ENCODE data around the gene AIG1.

AIG1 gene

DNA sequence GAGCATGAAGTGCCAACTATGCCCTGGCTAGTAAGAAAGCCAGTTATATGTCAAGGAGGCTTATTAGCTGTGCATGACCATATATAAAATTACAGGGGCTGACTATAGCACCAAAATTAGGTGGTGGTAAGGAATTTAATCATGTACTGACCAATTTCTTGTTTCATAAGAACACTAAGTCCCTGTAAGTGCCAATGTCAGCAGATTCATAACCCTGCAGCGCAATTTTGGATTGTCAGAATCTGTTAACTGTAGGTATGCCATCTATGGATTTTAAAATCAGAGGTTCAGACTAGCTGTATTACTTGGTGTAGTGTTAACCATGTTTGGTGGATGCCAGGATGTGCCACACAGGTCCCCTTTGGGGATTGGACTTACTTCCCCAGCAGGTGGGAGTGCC, 207.8 kb downstream of the AIG1 start:
- Histone ChIP-seq H3K27me3 (ENCODE audit: control insufficient read depth, insufficient read depth, low read length) (no peaks in the 10 kb centered on the region), H3K9me3 (ENCODE audit: control insufficient read depth, insufficient read depth, low read length) (no peaks in the 10 kb centered on the region), H3K9ac (ENCODE audit: low read depth, low read length) (no peak overlapping the region), H3K4me1 (ENCODE audit: control insufficient read depth, insufficient read depth, low read length) (peaks cover 11% of the 10 kb centered on the region), H3K36me3 (ENCODE audit: control insufficient read depth, insufficient read depth, low read length) (no peaks in the 10 kb centered on the region), H3K4me3 (ENCODE audit: low read depth, low read length) (no peak overlapping the region)

DNA sequence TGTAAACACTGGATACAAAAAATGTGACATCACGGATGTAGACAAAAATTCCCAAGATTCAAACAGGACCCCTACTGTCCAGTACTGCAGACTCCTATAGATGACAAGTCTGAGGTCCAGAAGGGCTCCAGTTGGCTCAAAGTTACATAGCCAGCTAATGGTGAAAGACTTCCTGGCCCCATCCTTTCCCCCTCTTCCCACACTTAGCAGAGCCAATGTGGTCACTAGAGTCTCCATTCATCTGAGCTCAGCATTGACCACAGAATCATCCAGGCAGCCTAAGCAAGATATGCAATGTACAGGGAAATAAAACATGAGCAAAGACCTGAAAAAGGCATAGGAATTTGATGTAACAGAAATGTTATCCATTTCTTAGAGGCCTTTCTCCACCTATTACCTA, 209.3 kb downstream of the AIG1 start:
- Histone ChIP-seq H3K9me3 (ENCODE audit: control insufficient read depth, insufficient read depth, low read length) (no peaks in the 10 kb centered on the region), H3K36me3 (ENCODE audit: control insufficient read depth, insufficient read depth, low read length) (no peaks in the 10 kb centered on the region), H3K9ac (ENCODE audit: low read depth, low read length) (no peak overlapping the region), H3K4me3 (ENCODE audit: low read depth, low read length) (no peak overlapping the region), H3K4me1 (ENCODE audit: control insufficient read depth, insufficient read depth, low read length) (peaks cover 6% of the 10 kb centered on the region), H3K27me3 (ENCODE audit: control insufficient read depth, insufficient read depth, low read length) (no peaks in the 10 kb centered on the region)

DNA sequence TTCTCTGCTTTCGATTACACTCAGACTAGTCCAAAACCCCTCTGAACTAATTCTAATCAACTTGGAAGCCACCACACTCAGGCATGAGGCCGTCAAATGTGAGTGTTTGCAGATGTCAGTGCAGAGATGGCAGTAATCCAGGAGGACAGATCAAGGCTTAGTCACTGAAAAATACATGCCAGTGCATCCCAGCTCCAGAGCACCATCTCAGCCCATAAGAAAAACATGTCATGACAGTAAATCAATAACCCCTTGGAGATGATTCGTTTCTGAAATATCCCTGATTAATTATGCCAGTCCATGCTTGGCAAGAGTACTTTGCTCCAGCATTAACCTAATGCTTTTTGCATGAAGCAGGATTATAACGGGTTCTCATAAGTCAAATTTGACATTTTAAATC, 210.3 kb downstream of the AIG1 start:
- Histone ChIP-seq H3K4me1 (ENCODE audit: control insufficient read depth, insufficient read depth, low read length) (no peaks in the 10 kb centered on the region), H3K36me3 (ENCODE audit: control insufficient read depth, insufficient read depth, low read length) (no peaks in the 10 kb centered on the region), H3K4me3 (ENCODE audit: low read depth, low read length) (no peak overlapping the region), H3K9ac (ENCODE audit: low read depth, low read length) (no peak overlapping the region), H3K9me3 (ENCODE audit: control insufficient read depth, insufficient read depth, low read length) (no peaks in the 10 kb centered on the region), H3K27me3 (ENCODE audit: control insufficient read depth, insufficient read depth, low read length) (no peaks in the 10 kb centered on the region)

DNA sequence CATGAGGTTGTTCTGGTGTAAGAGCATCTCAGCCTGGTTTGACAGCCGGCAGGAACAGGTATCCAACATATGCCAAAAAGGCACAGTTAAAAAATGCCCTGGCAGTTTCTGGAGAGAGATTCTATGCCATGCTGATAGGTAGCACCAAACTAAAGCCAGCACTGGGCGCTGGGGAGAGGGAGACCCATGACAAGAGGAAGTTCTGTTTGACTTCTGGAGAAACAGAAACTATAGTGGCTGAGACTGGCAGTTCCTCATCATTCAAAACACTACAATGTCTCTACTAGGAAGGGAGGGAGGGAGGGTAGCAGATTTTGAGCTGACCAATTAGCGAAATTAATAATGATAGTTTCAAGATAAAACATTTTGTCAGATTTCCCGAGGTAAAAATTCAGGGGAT, 215.7 kb downstream of the AIG1 start:
- Histone ChIP-seq H3K9ac (ENCODE audit: low read depth, low read length) (no peak overlapping the region), H3K27me3 (ENCODE audit: control insufficient read depth, insufficient read depth, low read length) (no peaks in the 10 kb centered on the region), H3K9me3 (ENCODE audit: control insufficient read depth, insufficient read depth, low read length) (no peaks in the 10 kb centered on the region), H3K36me3 (ENCODE audit: control insufficient read depth, insufficient read depth, low read length) (no peaks in the 10 kb centered on the region), H3K4me3 (ENCODE audit: low read depth, low read length) (no peak overlapping the region), H3K4me1 (ENCODE audit: control insufficient read depth, insufficient read depth, low read length) (no peaks in the 10 kb centered on the region)

DNA sequence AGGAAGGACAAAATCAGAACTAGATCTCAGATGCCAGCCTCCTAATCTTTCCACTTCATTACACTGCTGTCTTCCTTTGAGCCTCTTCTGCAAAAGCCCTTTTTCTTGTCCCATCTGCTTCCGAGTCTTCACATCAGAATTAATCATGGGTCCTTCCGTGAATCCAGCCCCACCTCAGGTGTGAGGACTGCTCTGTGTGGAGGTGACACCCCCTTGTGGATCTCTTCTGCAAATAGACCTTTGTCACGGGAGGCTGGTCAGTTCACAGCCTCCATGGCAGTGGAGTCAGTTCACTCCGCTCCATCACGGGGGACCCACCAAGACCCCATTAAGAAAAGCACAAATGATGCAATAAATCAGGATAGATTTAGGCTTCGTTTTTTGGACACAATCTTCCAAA, 218.7 kb downstream of the AIG1 start:
- no peak overlapping the region for H3K9ac ChIP-seq (ENCODE audit: low read depth, low read length)

DNA sequence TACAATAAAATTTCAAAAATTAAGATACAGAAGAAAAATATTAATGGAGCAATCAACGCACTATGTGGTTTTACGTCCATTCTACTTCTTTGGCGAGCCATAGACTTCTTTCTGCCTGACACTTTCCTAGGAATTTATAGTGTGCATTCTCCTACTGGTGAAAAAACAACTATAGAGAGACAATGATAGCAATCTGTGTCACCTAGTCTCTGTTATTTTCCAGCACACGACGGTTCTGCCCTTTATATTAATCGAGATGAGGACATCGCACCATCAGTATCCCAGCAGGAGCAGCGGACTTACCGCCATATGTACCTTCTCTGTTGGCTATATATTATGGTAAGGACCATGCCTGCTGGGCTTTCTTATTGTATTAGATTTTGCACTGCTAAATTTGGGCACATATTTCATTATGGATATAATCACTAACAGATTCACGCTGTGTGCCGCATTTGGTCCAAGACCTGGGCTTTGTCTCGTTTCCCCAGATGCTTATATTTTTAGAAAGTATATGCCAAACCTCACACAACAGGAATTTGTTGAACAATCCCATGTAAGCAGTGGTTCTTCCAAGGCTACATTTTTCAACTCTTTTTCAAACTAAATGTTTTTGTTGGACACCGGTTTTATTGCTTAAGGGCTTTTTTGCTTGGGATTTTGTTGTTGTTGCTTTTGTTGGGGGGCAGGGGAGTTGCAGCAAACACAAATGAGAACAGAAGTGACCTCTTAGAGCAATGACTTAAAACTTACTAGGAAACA, 223.4 kb downstream of the AIG1 start:
- Histone ChIP-seq H3K9ac (ENCODE audit: low read depth, low read length) (no peak overlapping the region), H3K36me3 (ENCODE audit: control insufficient read depth, insufficient read depth, low read length) (no peaks in the 10 kb centered on the region), H3K4me3 (ENCODE audit: low read depth, low read length) (no peak overlapping the region), H3K27me3 (ENCODE audit: control insufficient read depth, insufficient read depth, low read length) (no peaks in the 10 kb centered on the region), H3K4me1 (ENCODE audit: control insufficient read depth, insufficient read depth, low read length) (peaks cover 8% of the 10 kb centered on the region), H3K9me3 (ENCODE audit: control insufficient read depth, insufficient read depth, low read length) (no peaks in the 10 kb centered on the region)

More for the DNA sequence above, 218.7 kb downstream of the AIG1 start:
- no peaks in the 10 kb centered on the region for H3K9me3 ChIP-seq (ENCODE audit: control insufficient read depth, insufficient read depth, low read length)
- no peak overlapping the region for H3K4me3 ChIP-seq (ENCODE audit: low read depth, low read length)
- no peaks in the 10 kb centered on the region for H3K4me1 ChIP-seq (ENCODE audit: control insufficient read depth, insufficient read depth, low read length)
- H3K27me3 ChIP-seq (ENCODE audit: control insufficient read depth, insufficient read depth, low read length), result no peaks in the 10 kb centered on the region
- H3K36me3 ChIP-seq (ENCODE audit: control insufficient read depth, insufficient read depth, low read length), result no peaks in the 10 kb centered on the region

DNA sequence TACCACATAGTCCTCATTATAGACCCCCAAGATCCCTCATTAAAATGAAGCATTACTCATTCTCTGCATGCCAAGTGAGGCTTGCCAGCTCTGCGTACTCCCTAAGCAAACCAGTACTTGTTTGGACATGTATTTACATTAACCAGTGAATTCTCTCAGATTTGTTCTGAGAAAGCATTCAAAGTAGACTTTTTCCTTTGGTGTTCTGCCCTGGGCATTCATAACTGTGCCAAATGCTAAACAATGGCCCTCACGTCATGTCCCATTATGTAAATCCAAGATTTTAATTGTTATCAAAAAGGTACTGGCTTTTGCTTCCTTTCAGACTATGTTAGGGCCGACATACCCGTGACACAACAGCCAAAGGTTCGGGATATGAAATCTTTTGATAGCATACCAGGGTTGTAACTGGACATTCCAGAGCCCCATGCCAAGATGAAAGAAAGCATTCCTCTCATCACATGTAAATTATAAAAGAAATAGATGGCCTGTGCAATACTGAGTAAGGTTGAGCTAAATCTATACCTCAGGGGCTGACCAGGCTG, 225.6 kb downstream of the AIG1 start:
- Histone ChIP-seq H3K9me3 (ENCODE audit: control insufficient read depth, insufficient read depth, low read length) (no peaks in the 10 kb centered on the region), H3K4me1 (ENCODE audit: control insufficient read depth, insufficient read depth, low read length) (peaks cover 13% of the 10 kb centered on the region), H3K36me3 (ENCODE audit: control insufficient read depth, insufficient read depth, low read length) (no peaks in the 10 kb centered on the region), H3K4me3 (ENCODE audit: low read depth, low read length) (no peak overlapping the region), H3K27me3 (ENCODE audit: control insufficient read depth, insufficient read depth, low read length) (no peaks in the 10 kb centered on the region), H3K9ac (ENCODE audit: low read depth, low read length) (no peak overlapping the region)

DNA sequence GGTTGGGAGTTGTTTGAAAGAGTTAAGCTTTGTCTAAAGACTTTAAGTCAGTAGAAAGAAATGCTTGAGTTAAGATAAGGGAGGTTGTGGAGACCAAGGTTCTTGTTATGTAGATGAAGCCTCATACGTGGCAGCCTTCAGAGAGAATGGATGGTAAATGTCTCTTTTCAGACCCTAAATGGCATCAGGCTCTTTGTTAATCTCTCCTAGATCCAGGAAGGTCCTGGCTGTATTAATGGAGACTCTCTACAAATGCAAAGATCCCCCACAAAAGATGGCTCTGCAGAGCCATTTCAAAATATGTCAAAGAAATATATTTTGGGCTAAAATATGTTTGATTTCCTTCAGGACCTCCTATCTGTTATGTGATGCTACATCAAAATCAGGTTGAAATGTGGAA, 228.2 kb downstream of the AIG1 start:
- H3K4me3 ChIP-seq (ENCODE audit: low read depth, low read length), result no peak overlapping the region
- H3K27me3 ChIP-seq (ENCODE audit: control insufficient read depth, insufficient read depth, low read length), result no peaks in the 10 kb centered on the region
- peaks cover 13% of the 10 kb centered on the region for H3K4me1 ChIP-seq (ENCODE audit: control insufficient read depth, insufficient read depth, low read length)
- H3K9me3 ChIP-seq (ENCODE audit: control insufficient read depth, insufficient read depth, low read length), result no peaks in the 10 kb centered on the region
- H3K36me3 ChIP-seq (ENCODE audit: control insufficient read depth, insufficient read depth, low read length), result no peaks in the 10 kb centered on the region
- no peak overlapping the region for H3K9ac ChIP-seq (ENCODE audit: low read depth, low read length)

DNA sequence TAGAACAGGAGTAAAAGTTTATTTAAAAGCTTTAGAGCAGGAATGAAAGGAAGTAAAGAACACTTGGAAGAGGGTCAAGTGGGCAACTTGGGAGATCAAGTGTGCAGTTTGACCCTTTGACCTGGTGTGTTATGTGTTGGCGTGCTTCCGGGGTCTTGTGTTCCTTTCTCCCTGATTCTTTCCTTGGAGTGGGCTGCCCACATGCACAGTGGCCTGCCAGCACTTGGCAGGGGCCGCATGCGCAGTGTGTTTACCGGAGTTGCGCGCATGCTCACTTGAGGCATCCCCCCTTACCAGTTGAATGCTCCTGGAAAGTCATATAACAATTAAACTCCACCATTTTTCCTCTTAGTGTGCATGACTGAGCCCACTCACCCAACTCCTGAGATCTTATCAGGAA, 229.5 kb downstream of the AIG1 start:
- Histone ChIP-seq H3K9me3 (ENCODE audit: control insufficient read depth, insufficient read depth, low read length) (no peaks in the 10 kb centered on the region), H3K9ac (ENCODE audit: low read depth, low read length) (no peak overlapping the region), H3K4me3 (ENCODE audit: low read depth, low read length) (no peak overlapping the region), H3K36me3 (ENCODE audit: control insufficient read depth, insufficient read depth, low read length) (no peaks in the 10 kb centered on the region), H3K4me1 (ENCODE audit: control insufficient read depth, insufficient read depth, low read length) (peaks cover 13% of the 10 kb centered on the region), H3K27me3 (ENCODE audit: control insufficient read depth, insufficient read depth, low read length) (no peaks in the 10 kb centered on the region)

DNA sequence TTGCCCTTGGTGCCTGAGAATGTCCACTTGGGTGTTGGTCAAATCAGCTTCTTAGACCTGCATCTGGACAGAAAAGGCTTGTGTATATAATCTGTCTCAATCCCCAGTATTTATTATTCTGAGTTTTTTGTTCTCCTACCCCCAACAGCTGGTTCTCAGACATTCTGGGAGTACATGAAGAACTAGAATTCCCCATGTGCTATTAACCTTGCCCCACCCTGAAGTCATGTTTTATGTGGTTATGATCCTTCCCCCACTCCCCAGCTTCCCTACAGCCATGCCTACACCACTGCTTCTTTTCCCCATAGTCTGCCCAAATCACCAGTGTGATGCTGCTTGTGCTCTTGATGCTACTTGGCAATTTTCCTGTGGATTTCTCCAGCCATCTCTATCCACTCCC, 232.8 kb downstream of the AIG1 start:
- Histone ChIP-seq H3K4me3 (ENCODE audit: low read depth, low read length) (no peak overlapping the region), H3K27me3 (ENCODE audit: control insufficient read depth, insufficient read depth, low read length) (no peaks in the 10 kb centered on the region), H3K36me3 (ENCODE audit: control insufficient read depth, insufficient read depth, low read length) (no peaks in the 10 kb centered on the region), H3K9me3 (ENCODE audit: control insufficient read depth, insufficient read depth, low read length) (no peaks in the 10 kb centered on the region), H3K9ac (ENCODE audit: low read depth, low read length) (no peak overlapping the region), H3K4me1 (ENCODE audit: control insufficient read depth, insufficient read depth, low read length) (peaks cover 6% of the 10 kb centered on the region)

DNA sequence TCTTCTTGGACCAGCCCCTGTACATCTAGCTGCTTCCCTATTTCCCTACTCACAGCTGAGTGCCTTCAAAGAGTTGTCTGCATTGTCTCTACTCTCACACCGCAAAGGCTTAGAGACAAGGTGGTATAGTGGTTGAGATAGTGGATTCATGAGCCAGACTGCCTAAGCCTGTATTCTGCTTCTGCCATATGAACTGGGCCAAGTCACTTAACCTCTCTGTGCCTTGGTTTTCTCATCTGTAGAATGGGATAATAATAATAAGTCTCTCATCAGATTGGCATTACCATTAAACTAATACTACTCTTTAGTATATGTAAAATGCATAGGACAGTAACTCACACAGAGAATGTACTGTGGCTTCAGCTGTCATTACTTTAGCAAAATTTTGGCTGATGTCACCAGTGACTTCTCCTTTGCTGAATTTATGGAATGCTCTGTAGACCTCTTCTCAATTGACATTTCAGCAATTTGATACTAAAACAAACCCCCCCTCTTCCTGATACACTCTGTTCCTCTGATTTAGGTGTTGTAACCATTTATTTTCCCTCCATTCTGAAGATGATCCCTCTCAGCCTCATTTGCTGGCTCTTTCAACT, 233.7 kb downstream of the AIG1 start:
- Histone ChIP-seq H3K27me3 (ENCODE audit: control insufficient read depth, insufficient read depth, low read length) (no peaks in the 10 kb centered on the region), H3K9ac (ENCODE audit: low read depth, low read length) (no peak overlapping the region), H3K4me3 (ENCODE audit: low read depth, low read length) (no peak overlapping the region), H3K9me3 (ENCODE audit: control insufficient read depth, insufficient read depth, low read length) (no peaks in the 10 kb centered on the region), H3K36me3 (ENCODE audit: control insufficient read depth, insufficient read depth, low read length) (no peaks in the 10 kb centered on the region), H3K4me1 (ENCODE audit: control insufficient read depth, insufficient read depth, low read length) (peaks cover 1% of the 10 kb centered on the region)

DNA sequence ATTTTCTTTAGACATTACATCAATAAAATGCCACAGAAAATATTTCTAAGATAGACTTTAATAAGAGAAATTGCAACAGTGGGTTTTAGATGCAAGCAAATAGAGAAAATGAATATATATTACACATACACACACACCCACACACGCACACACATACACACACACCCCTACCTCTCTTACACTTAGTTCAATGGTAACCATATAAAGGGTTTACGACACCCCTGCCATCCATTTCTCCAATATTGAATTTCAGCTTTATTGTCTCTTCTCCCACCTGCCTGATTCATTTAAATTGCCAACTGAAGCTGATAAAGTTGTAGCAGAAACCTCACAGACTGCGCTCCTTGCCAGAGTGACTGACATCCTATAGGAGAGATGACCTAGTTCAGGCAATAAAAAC, 235.2 kb downstream of the AIG1 start:
- Histone ChIP-seq H3K27me3 (ENCODE audit: control insufficient read depth, insufficient read depth, low read length) (no peaks in the 10 kb centered on the region), H3K4me3 (ENCODE audit: low read depth, low read length) (no peak overlapping the region), H3K9me3 (ENCODE audit: control insufficient read depth, insufficient read depth, low read length) (no peaks in the 10 kb centered on the region), H3K36me3 (ENCODE audit: control insufficient read depth, insufficient read depth, low read length) (no peaks in the 10 kb centered on the region), H3K4me1 (ENCODE audit: control insufficient read depth, insufficient read depth, low read length) (no peaks in the 10 kb centered on the region), H3K9ac (ENCODE audit: low read depth, low read length) (no peak overlapping the region)
